ENCODE measurements around the gene NRP1.

NRP1 gene

GRCh38 chr10:33370434-33370930 lies 36.0 kb upstream of the NRP1 start:
- no peak overlapping the region for H3K27ac ChIP-seq (ENCODE audit: low read length)
- H3K36me3 ChIP-seq (ENCODE audit: control insufficient read depth, insufficient read depth, low read length) = no peaks in the 10 kb centered on the region
- no CpG with 5 or more reads among the region's 2 CpGs for WGBS (ENCODE audit: insufficient coverage, insufficient read length)
- no peak for DNase-seq (ENCODE audit: low read depth, low spot score)
- no peaks in the 10 kb centered on the region for H3K4me1 ChIP-seq (ENCODE audit: control insufficient read depth, insufficient read depth, low read length)
- H3K4me3 ChIP-seq (ENCODE audit: low read length) = no peak overlapping the region
- no peaks in the 10 kb centered on the region for H3K27me3 ChIP-seq (ENCODE audit: control insufficient read depth, insufficient read depth, low read length)
- no peaks in the 10 kb centered on the region for H3K9me3 ChIP-seq (ENCODE audit: control insufficient read depth, insufficient read depth, low read length)

GRCh38 chr10:33368086-33368485 lies 33.6 kb upstream of the NRP1 start:
- Histone ChIP-seq H3K4me3 (ENCODE audit: low read length) (no peak overlapping the region), H3K4me1 (ENCODE audit: control insufficient read depth, insufficient read depth, low read length) (no peaks in the 10 kb centered on the region), H3K27me3 (ENCODE audit: control insufficient read depth, insufficient read depth, low read length) (no peaks in the 10 kb centered on the region), H3K9me3 (ENCODE audit: control insufficient read depth, insufficient read depth, low read length) (no peaks in the 10 kb centered on the region), H3K36me3 (ENCODE audit: control insufficient read depth, insufficient read depth, low read length) (no peaks in the 10 kb centered on the region), H3K27ac (ENCODE audit: low read length) (no peak overlapping the region)
- no peak for DNase-seq (ENCODE audit: low read depth, low spot score)
- WGBS (ENCODE audit: insufficient coverage, insufficient read length) = no CpG with 5 or more reads among the region's 4 CpGs

GRCh38 chr10:33365871-33366411 lies 31.5 kb upstream of the NRP1 start:
- no peak overlapping the region for H3K4me3 ChIP-seq (ENCODE audit: low read length)
- no peak overlapping the region for H3K27ac ChIP-seq (ENCODE audit: low read length)
- H3K9me3 ChIP-seq (ENCODE audit: control insufficient read depth, insufficient read depth, low read length) = no peaks in the 10 kb centered on the region
- no peak for DNase-seq (ENCODE audit: low read depth, low spot score)
- H3K36me3 ChIP-seq (ENCODE audit: control insufficient read depth, insufficient read depth, low read length) = no peaks in the 10 kb centered on the region
- H3K27me3 ChIP-seq (ENCODE audit: control insufficient read depth, insufficient read depth, low read length) = no peaks in the 10 kb centered on the region
- H3K4me1 ChIP-seq (ENCODE audit: control insufficient read depth, insufficient read depth, low read length) = no peaks in the 10 kb centered on the region

- Histone ChIP-seq H3K4me3 (ENCODE audit: low read length) (no peak overlapping the region), H3K4me1 (ENCODE audit: control insufficient read depth, insufficient read depth, low read length) (no peaks in the 10 kb centered on the region), H3K27me3 (ENCODE audit: control insufficient read depth, insufficient read depth, low read length) (no peaks in the 10 kb centered on the region), H3K27ac (ENCODE audit: low read length) (no peak overlapping the region), H3K9me3 (ENCODE audit: control insufficient read depth, insufficient read depth, low read length) (no peaks in the 10 kb centered on the region), H3K36me3 (ENCODE audit: control insufficient read depth, insufficient read depth, low read length) (no peaks in the 10 kb centered on the region)
- no peak for DNase-seq (ENCODE audit: low read depth, low spot score)
- no CpG with 5 or more reads among the region's 1 CpG for WGBS (ENCODE audit: insufficient coverage, insufficient read length)
Observed at GRCh38 chr10:33365301-33365700, 30.8 kb upstream of the NRP1 start.

GRCh38 chr10:33363106-33363505 lies 28.6 kb upstream of the NRP1 start:
- Histone ChIP-seq H3K36me3 (ENCODE audit: control insufficient read depth, insufficient read depth, low read length) (no peaks in the 10 kb centered on the region), H3K27ac (ENCODE audit: low read length) (no peak overlapping the region), H3K27me3 (ENCODE audit: control insufficient read depth, insufficient read depth, low read length) (no peaks in the 10 kb centered on the region), H3K4me3 (ENCODE audit: low read length) (no peak overlapping the region), H3K4me1 (ENCODE audit: control insufficient read depth, insufficient read depth, low read length) (no peaks in the 10 kb centered on the region), H3K9me3 (ENCODE audit: control insufficient read depth, insufficient read depth, low read length) (no peaks in the 10 kb centered on the region)
- DNase-seq (ENCODE audit: low read depth, low spot score) = no peak

- no CpG with 5 or more reads among the region's 4 CpGs for WGBS (ENCODE audit: insufficient coverage, insufficient read length)
- Histone ChIP-seq H3K4me1 (ENCODE audit: control insufficient read depth, insufficient read depth, low read length) (no peaks in the 10 kb centered on the region), H3K27ac (ENCODE audit: low read length) (no peak overlapping the region), H3K36me3 (ENCODE audit: control insufficient read depth, insufficient read depth, low read length) (no peaks in the 10 kb centered on the region), H3K9me3 (ENCODE audit: control insufficient read depth, insufficient read depth, low read length) (no peaks in the 10 kb centered on the region), H3K4me3 (ENCODE audit: low read length) (no peak overlapping the region), H3K27me3 (ENCODE audit: control insufficient read depth, insufficient read depth, low read length) (peaks cover 1% of the 10 kb centered on the region; the same call in 1 of the 2 replicates)
- DNase-seq (ENCODE audit: low read depth, low spot score) = no peak
Observed at GRCh38 chr10:33358016-33358415, 23.5 kb upstream of the NRP1 start.

GRCh38 chr10:33355274-33355673 lies 20.8 kb upstream of the NRP1 start:
- DNase-seq (ENCODE audit: low read depth, low spot score) = no peak

GRCh38 chr10:33353853-33354252 lies 19.4 kb upstream of the NRP1 start:
- no peaks in the 10 kb centered on the region for H3K9me3 ChIP-seq (ENCODE audit: control insufficient read depth, insufficient read depth, low read length)
- no peak overlapping the region for H3K27ac ChIP-seq (ENCODE audit: low read length)
- H3K36me3 ChIP-seq (ENCODE audit: control insufficient read depth, insufficient read depth, low read length) = no peaks in the 10 kb centered on the region
- H3K27me3 ChIP-seq (ENCODE audit: control insufficient read depth, insufficient read depth, low read length) = peaks cover 1% of the 10 kb centered on the region; the same call in 1 of the 2 replicates
- WGBS (ENCODE audit: insufficient coverage, insufficient read length) = no CpG with 5 or more reads among the region's 3 CpGs
- H3K4me3 ChIP-seq (ENCODE audit: low read length) = no peak overlapping the region
- H3K4me1 ChIP-seq (ENCODE audit: control insufficient read depth, insufficient read depth, low read length) = no peaks in the 10 kb centered on the region
- DNase-seq (ENCODE audit: low read depth, low spot score) = no peak

More at GRCh38 chr10:33355274-33355673, 20.8 kb upstream of the NRP1 start:
- H3K4me3 ChIP-seq (ENCODE audit: low read length) = no peak overlapping the region
- H3K9me3 ChIP-seq (ENCODE audit: control insufficient read depth, insufficient read depth, low read length) = no peaks in the 10 kb centered on the region
- peaks cover 1% of the 10 kb centered on the region; the same call in 1 of the 2 replicates for H3K27me3 ChIP-seq (ENCODE audit: control insufficient read depth, insufficient read depth, low read length)
- no peaks in the 10 kb centered on the region for H3K4me1 ChIP-seq (ENCODE audit: control insufficient read depth, insufficient read depth, low read length)
- WGBS (ENCODE audit: insufficient coverage, insufficient read length) = no CpG with 5 or more reads among the region's 2 CpGs
- H3K36me3 ChIP-seq (ENCODE audit: control insufficient read depth, insufficient read depth, low read length) = no peaks in the 10 kb centered on the region
- H3K27ac ChIP-seq (ENCODE audit: low read length) = no peak overlapping the region

GRCh38 chr10:33353334-33353733 lies 18.9 kb upstream of the NRP1 start:
- peaks cover 1% of the 10 kb centered on the region; the same call in 1 of the 2 replicates for H3K27me3 ChIP-seq (ENCODE audit: control insufficient read depth, insufficient read depth, low read length)
- H3K27ac ChIP-seq (ENCODE audit: low read length) = no peak overlapping the region
- DNase-seq (ENCODE audit: low read depth, low spot score) = no peak
- WGBS (ENCODE audit: insufficient coverage, insufficient read length) = 100% methylated on average over 2 of the region's 8 CpGs
- no peak overlapping the region for H3K4me3 ChIP-seq (ENCODE audit: low read length)
- no peaks in the 10 kb centered on the region for H3K9me3 ChIP-seq (ENCODE audit: control insufficient read depth, insufficient read depth, low read length)
- H3K4me1 ChIP-seq (ENCODE audit: control insufficient read depth, insufficient read depth, low read length) = no peaks in the 10 kb centered on the region
- H3K36me3 ChIP-seq (ENCODE audit: control insufficient read depth, insufficient read depth, low read length) = no peaks in the 10 kb centered on the region

GRCh38 chr10:33352615-33353014 lies 18.1 kb upstream of the NRP1 start:
- Histone ChIP-seq H3K4me1 (ENCODE audit: control insufficient read depth, insufficient read depth, low read length) (no peaks in the 10 kb centered on the region), H3K36me3 (ENCODE audit: control insufficient read depth, insufficient read depth, low read length) (no peaks in the 10 kb centered on the region), H3K27ac (ENCODE audit: low read length) (no peak overlapping the region), H3K4me3 (ENCODE audit: low read length) (no peak overlapping the region), H3K9me3 (ENCODE audit: control insufficient read depth, insufficient read depth, low read length) (no peaks in the 10 kb centered on the region), H3K27me3 (ENCODE audit: control insufficient read depth, insufficient read depth, low read length) (peaks cover 1% of the 10 kb centered on the region; the same call in 1 of the 2 replicates)
- no peak for DNase-seq (ENCODE audit: low read depth, low spot score)
- WGBS (ENCODE audit: insufficient coverage, insufficient read length) = no CpG with 5 or more reads among the region's 3 CpGs

GRCh38 chr10:33352175-33352574 lies 17.7 kb upstream of the NRP1 start:
- no peak for DNase-seq (ENCODE audit: low read depth, low spot score)
- Histone ChIP-seq H3K27me3 (ENCODE audit: control insufficient read depth, insufficient read depth, low read length) (peaks cover 1% of the 10 kb centered on the region; the same call in 1 of the 2 replicates), H3K4me1 (ENCODE audit: control insufficient read depth, insufficient read depth, low read length) (no peaks in the 10 kb centered on the region), H3K27ac (ENCODE audit: low read length) (no peak overlapping the region), H3K4me3 (ENCODE audit: low read length) (no peak overlapping the region), H3K9me3 (ENCODE audit: control insufficient read depth, insufficient read depth, low read length) (no peaks in the 10 kb centered on the region), H3K36me3 (ENCODE audit: control insufficient read depth, insufficient read depth, low read length) (no peaks in the 10 kb centered on the region)
- WGBS (ENCODE audit: insufficient coverage, insufficient read length) = no CpG with 5 or more reads among the region's 3 CpGs
